GM12875 (cell line): Measurements from ENCODE around the gene CUBN.

Source experiments
- H3K4me3 ChIP-seq: one replicate; pipeline ENCODE4 v1.5.1; 2011; ENCODE audit warnings: low read depth, low read length, control low read depth
- CTCF ChIP-seq: IDR thresholded peaks from 2 replicates; pipeline ENCODE4 v1.5.1; 2011; ENCODE audit warnings: low read depth, mild to moderate bottlenecking, control low read depth, inconsistent platforms, low read length, moderate library complexity, borderline replicate concordance; ENCODE audit not compliant: insufficient read depth

The CUBN gene

GRCh38 chr10:16952080-16952479 lies 177.5 kb downstream of the CUBN start:
- TF ChIP-seq CTCF, result no peak
- H3K4me3 ChIP-seq, result no peak overlapping the region

- no peak overlapping the region for H3K4me3 ChIP-seq
Measured at GRCh38 chr10:16950656-16951601, 178.7 kb downstream of the CUBN start.

GRCh38 chr10:16949816-16950215 lies 179.8 kb downstream of the CUBN start:
- H3K4me3 ChIP-seq, result no peak overlapping the region
- TF ChIP-seq CTCF, result no peak

More at GRCh38 chr10:16950656-16951601, 178.7 kb downstream of the CUBN start:
- TF ChIP-seq CTCF, result no peak

GRCh38 chr10:16948361-16948760 lies 181.2 kb downstream of the CUBN start:
- H3K4me3 ChIP-seq, result no peak overlapping the region
- no peak for TF ChIP-seq CTCF

DNA sequence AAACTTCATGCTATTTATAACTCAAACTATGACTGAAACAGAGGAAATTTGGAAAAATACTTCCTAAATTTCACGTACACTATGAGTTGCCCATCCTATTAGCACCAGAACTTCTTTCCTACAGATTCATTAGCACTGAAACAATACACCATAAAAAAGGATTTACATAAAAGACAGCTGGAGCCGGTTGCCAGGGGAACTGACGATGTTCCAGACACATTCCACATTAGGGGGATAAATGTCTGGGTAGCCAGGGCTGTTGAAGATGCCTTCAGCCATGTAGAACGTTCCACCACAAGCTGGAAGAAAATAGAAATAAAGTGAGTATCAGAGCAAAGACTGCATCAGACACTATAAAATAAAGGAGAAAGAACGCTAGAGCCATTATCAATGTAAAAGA lies 182.5 kb downstream of the CUBN start:
- no peak overlapping the region for H3K4me3 ChIP-seq
- TF ChIP-seq CTCF, result no peak

- TF ChIP-seq CTCF, result no peak
- no peak overlapping the region for H3K4me3 ChIP-seq
Measured at GRCh38 chr10:16945593-16945992, 184.0 kb downstream of the CUBN start.

DNA sequence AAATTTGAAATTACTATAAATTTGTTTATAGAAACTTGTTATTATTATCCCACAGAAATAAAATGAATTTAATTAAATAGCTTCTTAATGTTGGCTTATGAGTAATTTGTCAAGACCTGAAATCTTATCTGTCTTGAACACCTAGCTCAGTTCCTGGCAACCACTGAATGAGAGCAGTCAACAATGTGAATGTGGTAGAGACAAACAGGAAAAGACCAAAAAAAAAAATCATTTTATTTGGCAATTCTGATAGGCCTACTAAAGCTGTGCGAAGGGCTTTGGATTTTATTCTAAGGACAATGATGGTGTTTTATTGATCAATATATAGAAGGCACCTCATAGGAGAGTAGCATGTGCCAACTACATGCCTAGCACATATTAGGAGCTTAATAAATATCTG lies 184.6 kb downstream of the CUBN start:
- TF ChIP-seq CTCF, result no peak
- H3K4me3 ChIP-seq, result no peak overlapping the region
